CD4-positive, CD25-positive, alpha-beta regulatory T cell (primary cell): ENCODE results near the gene RFX4. TPM values are rescaled to one million over a fixed set of nuclear protein-coding genes. Genes with fewer than 3 reads are reported as not detected.
A peak's percentile ranks its signal among the peaks of the same experiment; 100 is the strongest.
"Not testable (repeated sequence)": the region's sequence is repeated elsewhere in the genome, so short reads cannot be mapped to it uniquely, and the experiment has no call there.

Experiments used
- ATAC-seq, 2 donors: fragments of 150-1000 bp; cut with Tn5 transposase; one replicate each; pipeline ENCODE4 v1.10.0; 2021; ENCODE audit warnings: low read depth in 2 of 2, moderate number of reproducible peaks in 2 of 2, moderate library complexity in 1 of 2
- DNase-seq, 3 donors: peaks; one replicate each; pipeline versions ENCODE4 v3.0.0 to v3.0.0-alpha.2; 2012 to 2022; ENCODE audit warnings: mixed read lengths in 1 of 3
- H3K27ac ChIP-seq: one replicate; pipeline ENCODE4 v1.7.0; 2013; ENCODE audit warnings: mild to moderate bottlenecking, low read length; ENCODE audit not compliant: insufficient read depth, poor library complexity, severe bottlenecking
- H3K27me3 ChIP-seq: one replicate; pipeline ENCODE4 v1.7.0; 2013; ENCODE audit warnings: low read length; ENCODE audit not compliant: control insufficient read depth, insufficient read depth
- H3K36me3 ChIP-seq: one replicate; pipeline ENCODE4 v1.7.0; 2013; ENCODE audit warnings: mild to moderate bottlenecking, low read length, moderate library complexity; ENCODE audit not compliant: control insufficient read depth, insufficient read depth
- H3K4me1 ChIP-seq: 2 replicates; pipeline ENCODE4 v1.7.0; 2013; ENCODE audit warnings: mild to moderate bottlenecking, low read length; ENCODE audit not compliant: insufficient read depth, control insufficient read depth, poor library complexity, severe bottlenecking
- H3K4me3 ChIP-seq: one replicate; pipeline ENCODE4 v1.7.0; 2013; ENCODE audit warnings: low read depth, mild to moderate bottlenecking, low read length, moderate library complexity
- H3K9me3 ChIP-seq, 2 experiments: 1 replicate in 1 of 2; 2 replicates in 1 of 2; pipeline ENCODE4 v1.7.0; 2013; ENCODE audit warnings: low read length in 2 of 2, mild to moderate bottlenecking in 1 of 2, moderate library complexity in 1 of 2; ENCODE audit not compliant: control insufficient read depth in 2 of 2
- H3K27ac Mint-ChIP-seq, 3 donors: one replicate each; pipeline ENCODE4 v1.8.0; 2020 to 2022; ENCODE audit warnings: mild to moderate bottlenecking in 3 of 3, mixed read lengths in 3 of 3, moderate library complexity in 2 of 3
- H3K27me3 Mint-ChIP-seq: one replicate; pipeline ENCODE4 v1.8.0; 2022; ENCODE audit warnings: mild to moderate bottlenecking, mixed read lengths
- H3K36me3 Mint-ChIP-seq: one replicate; pipeline ENCODE4 v1.8.0; 2020; ENCODE audit warnings: mixed read lengths
- H3K4me1 Mint-ChIP-seq, 4 donors: one replicate each; pipeline ENCODE4 v1.8.0; 2020 to 2022; ENCODE audit warnings: mixed read lengths in 4 of 4, mild to moderate bottlenecking in 1 of 4
- H3K4me3 Mint-ChIP-seq, 4 donors: one replicate each; pipeline ENCODE4 v1.8.0; 2020 to 2022; ENCODE audit warnings: mild to moderate bottlenecking in 4 of 4, mixed read lengths in 4 of 4, moderate library complexity in 3 of 4
- H3K9me3 Mint-ChIP-seq, 7 donors: one replicate each; pipeline ENCODE4 v1.8.0; 2020 to 2022; ENCODE audit warnings: mixed read lengths in 7 of 7, mild to moderate bottlenecking in 3 of 7, moderate library complexity in 2 of 7
- polyA plus RNA-seq, 4 donors: library from polyadenylated mRNA; unstranded; fragments of 300-500 nt; fragmentation: Illumina TruSeq; gene quantifications; one replicate each; pipeline ENCODE4 v1.2.3, GENCODE V29; 2021
- total RNA-seq: library from RNA; stranded (reverse); gene quantifications from one replicate; pipeline ENCODE4 v1.2.3, GENCODE V29; 2022

Gene RFX4
- total and polyA plus RNA-seq, 5 donors from 2014 or later: not detected

DNA sequence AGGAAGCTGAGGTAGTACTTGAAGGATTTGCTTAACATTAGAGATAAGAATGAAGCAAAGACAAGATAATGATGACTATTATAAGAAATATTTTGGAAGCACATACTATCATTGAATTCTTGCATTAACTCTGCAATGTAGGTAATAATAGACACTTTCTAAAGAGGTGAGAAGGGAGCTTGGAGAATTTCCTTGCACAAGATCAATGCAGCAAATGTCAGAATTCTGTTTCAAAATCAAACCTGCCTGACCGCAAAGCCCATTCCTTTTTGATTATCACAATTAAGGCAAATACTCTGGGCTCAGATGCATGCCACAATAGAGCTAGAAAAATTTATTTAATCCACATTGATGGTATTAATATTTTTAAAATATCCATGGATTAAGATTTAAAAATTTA is 141.3 kb downstream of the RFX4 start:
- H3K4me3 Mint-ChIP-seq: no peak overlapping the region
- no peaks in the 10 kb centered on the region for H3K9me3 ChIP-seq
- H3K27ac Mint-ChIP-seq: no peak overlapping the region
- H3K27ac ChIP-seq: no peak overlapping the region
- H3K9me3 Mint-ChIP-seq: no peaks in the 10 kb centered on the region
- no peak overlapping the region for H3K4me3 ChIP-seq
- DNase-seq (no peak), ATAC-seq (no peak)
- H3K4me1 ChIP-seq: no peaks in the 10 kb centered on the region
- H3K4me1 Mint-ChIP-seq: no peaks in the 10 kb centered on the region
- no peaks in the 10 kb centered on the region for H3K36me3 Mint-ChIP-seq
- no peaks in the 10 kb centered on the region for H3K27me3 ChIP-seq
- no peaks in the 10 kb centered on the region for H3K36me3 ChIP-seq
- H3K27me3 Mint-ChIP-seq: peaks cover 12% of the 10 kb centered on the region

DNA sequence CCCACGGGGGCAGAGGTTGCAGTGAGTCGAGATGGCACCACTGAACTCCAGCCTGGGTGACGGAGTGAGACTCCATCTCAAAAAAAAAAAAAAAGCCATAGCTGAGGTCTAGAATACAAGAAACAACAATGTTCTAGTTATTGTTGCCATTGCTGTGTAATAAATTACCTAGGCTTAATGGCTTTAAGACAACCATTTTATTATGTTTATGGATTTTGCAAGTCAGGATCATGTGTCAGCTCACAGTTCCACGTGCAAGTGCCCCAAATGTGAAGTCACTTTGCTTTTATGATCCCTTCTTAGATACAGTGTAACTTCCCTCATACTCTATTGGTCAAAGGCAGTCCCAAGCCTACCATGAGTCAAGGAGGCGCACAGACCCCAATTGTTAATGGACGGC is 142.1 kb downstream of the RFX4 start:
- Histone ChIP-seq H3K27ac (no peak overlapping the region), H3K4me1 (no peaks in the 10 kb centered on the region), H3K4me3 (no peak overlapping the region), H3K27me3 (no peaks in the 10 kb centered on the region), H3K9me3 (no peaks in the 10 kb centered on the region), H3K36me3 (no peaks in the 10 kb centered on the region)
- Mint-ChIP-seq H3K36me3 (no peaks in the 10 kb centered on the region), H3K4me1 (no peaks in the 10 kb centered on the region), H3K27ac (no peak overlapping the region), H3K4me3 (no peak overlapping the region), H3K27me3 (peaks cover 12% of the 10 kb centered on the region), H3K9me3 (no peaks in the 10 kb centered on the region)
- DNase-seq: no peak
- ATAC-seq: no peak

GRCh38 chr12:106726603-106727202 is 143.9 kb downstream of the RFX4 start:
- H3K36me3 Mint-ChIP-seq, H3K27me3 ChIP-seq, ATAC-seq, H3K4me3 ChIP-seq, H3K4me3 Mint-ChIP-seq, DNase-seq, H3K27ac ChIP-seq, H3K36me3 ChIP-seq, H3K9me3 ChIP-seq, H3K4me1 ChIP-seq, H3K4me1 Mint-ChIP-seq, H3K9me3 Mint-ChIP-seq, H3K27ac Mint-ChIP-seq: not testable (repeated sequence)
- peaks cover 16% of the 10 kb centered on the region for H3K27me3 Mint-ChIP-seq

DNA sequence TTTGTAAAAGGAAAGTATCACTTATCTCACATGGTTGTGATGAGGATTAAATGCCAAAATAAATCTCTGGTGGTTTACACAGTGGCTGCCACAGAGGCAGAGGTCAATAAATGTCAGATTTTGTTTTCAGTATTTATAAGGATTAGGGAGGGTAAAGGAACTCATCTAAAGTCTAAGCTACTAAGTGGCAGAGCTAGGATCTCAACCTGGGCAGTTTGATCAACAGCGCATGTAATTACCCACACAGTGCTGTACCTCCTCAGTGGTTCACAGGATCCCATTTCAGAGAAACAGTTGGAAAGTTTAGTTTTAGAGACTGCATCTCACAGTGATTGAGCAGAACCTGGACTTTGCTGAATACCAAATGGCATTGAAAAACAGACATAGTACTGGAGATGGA is 146.8 kb downstream of the RFX4 start:
- Histone ChIP-seq H3K4me1 (no peaks in the 10 kb centered on the region), H3K36me3 (no peaks in the 10 kb centered on the region), H3K27me3 (no peaks in the 10 kb centered on the region), H3K27ac (no peak overlapping the region), H3K4me3 (no peak overlapping the region), H3K9me3 (no peaks in the 10 kb centered on the region)
- H3K9me3 Mint-ChIP-seq: peaks cover 0 to 2% (median 0%) of the 10 kb centered on the region in 7 donors
- H3K27me3 Mint-ChIP-seq: peaks cover 11% of the 10 kb centered on the region
- no peaks in the 10 kb centered on the region for H3K36me3 Mint-ChIP-seq
- no peak for DNase-seq
- H3K4me3 Mint-ChIP-seq: no peak overlapping the region
- ATAC-seq: no peak
- H3K27ac Mint-ChIP-seq: no peak overlapping the region
- no peaks in the 10 kb centered on the region for H3K4me1 Mint-ChIP-seq

DNA sequence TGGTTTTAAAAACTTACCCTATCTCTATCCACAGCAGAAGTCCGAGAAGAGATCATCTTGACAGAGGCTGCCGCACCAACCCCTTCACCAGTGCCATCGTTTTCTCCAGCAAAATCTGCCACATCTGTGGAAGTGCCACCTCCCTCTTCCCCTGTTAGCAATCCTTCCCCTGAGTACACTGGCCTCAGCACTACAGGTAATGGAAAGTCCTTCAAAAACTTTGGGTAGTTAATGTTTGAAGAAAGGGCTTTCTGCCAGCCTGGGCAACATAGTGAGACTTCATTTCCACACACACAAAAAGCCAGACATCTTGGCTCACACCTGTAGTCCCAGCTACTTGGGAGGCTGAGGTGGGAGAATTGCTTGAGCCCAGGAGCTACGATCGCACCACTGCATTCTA is 150.1 kb downstream of the RFX4 start:
- H3K36me3 ChIP-seq: no peaks in the 10 kb centered on the region
- Mint-ChIP-seq H3K4me1 (no peaks in the 10 kb centered on the region), H3K4me3 (no peak overlapping the region), H3K27ac (no peak overlapping the region), H3K9me3 (peaks cover 0 to 2% (median 0%) of the 10 kb centered on the region in 7 donors), H3K36me3 (no peaks in the 10 kb centered on the region), H3K27me3 (peaks cover 15% of the 10 kb centered on the region)
- no peak for ATAC-seq
- H3K9me3 ChIP-seq: no peaks in the 10 kb centered on the region
- no peak overlapping the region for H3K4me3 ChIP-seq
- DNase-seq: no peak
- no peaks in the 10 kb centered on the region for H3K27me3 ChIP-seq
- no peaks in the 10 kb centered on the region for H3K4me1 ChIP-seq
- no peak overlapping the region for H3K27ac ChIP-seq

DNA sequence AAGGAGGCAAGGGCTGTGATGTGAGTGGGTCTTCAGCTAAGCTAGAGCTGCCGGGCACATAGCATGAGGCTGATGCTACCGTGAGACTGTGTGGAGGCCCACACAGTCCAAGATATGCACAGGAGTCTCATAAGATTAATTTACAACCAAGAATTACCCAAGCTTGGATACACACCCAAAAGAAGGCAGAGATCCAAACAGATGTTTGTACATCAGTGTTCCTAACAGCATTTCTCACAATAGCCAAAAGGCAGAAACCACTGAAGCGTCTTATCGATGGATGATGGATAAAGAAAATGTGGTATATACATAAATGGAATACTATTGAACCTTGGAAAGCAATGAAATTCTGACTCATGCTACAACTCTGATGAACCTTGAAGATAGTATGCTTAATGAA is 150.9 kb downstream of the RFX4 start:
- H3K9me3 Mint-ChIP-seq: peaks cover 0 to 2% (median 0%) of the 10 kb centered on the region in 7 donors
- Histone ChIP-seq H3K36me3 (no peaks in the 10 kb centered on the region), H3K4me3 (no peak overlapping the region), H3K9me3 (no peaks in the 10 kb centered on the region), H3K4me1 (no peaks in the 10 kb centered on the region), H3K27ac (no peak overlapping the region), H3K27me3 (no peaks in the 10 kb centered on the region)
- no peak overlapping the region for H3K4me3 Mint-ChIP-seq
- no peak for DNase-seq
- no peaks in the 10 kb centered on the region for H3K36me3 Mint-ChIP-seq
- no peaks in the 10 kb centered on the region for H3K4me1 Mint-ChIP-seq
- no peak overlapping the region for H3K27ac Mint-ChIP-seq
- ATAC-seq: no peak
- peaks cover 14% of the 10 kb centered on the region for H3K27me3 Mint-ChIP-seq

DNA sequence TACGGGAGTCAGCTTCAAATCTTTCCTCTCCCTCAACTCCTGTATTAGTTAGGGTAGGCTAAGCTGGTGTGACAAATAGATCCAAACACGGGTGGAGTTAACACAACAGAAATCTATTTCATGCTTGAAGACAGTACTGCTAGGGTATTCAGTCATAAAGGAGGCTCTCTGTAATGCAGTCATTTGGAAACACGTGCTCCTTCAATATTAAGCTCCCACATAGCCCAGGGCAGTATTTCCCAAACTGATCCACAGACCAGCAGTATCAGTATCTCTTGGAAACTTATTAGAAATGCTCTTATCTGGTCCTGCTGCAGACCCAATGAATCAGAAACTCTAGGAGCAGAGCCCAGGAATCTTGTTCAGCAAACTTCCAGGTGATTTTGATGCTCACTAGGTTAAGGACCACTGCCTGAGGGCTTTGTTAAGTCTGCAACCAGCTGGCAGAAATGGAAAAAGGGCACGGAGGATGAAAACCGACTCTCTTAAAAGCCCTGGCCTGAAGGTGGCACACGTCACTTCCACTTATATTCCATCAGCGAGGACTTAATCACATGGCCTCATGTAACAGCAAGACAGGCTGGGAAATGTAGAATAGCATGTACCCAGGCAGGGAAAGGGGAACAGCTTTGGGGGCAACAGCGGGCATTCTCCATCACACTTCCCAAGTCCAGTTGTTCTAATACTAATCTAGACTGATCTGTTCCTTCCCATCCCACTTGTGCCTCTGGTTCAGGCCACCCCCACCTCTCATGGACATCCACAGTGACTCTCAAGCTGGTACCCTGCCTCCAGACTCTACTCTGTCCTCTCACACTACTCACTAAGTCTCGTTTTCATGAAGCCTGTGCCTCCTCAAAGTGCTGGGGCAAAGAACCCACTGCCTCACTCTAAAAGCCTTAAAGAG is 153.5 kb downstream of the RFX4 start:
- Mint-ChIP-seq H3K9me3 (peaks cover 0 to 2% (median 0%) of the 10 kb centered on the region in 7 donors), H3K27ac (peak overlapping the region in 2 of 3 donors; percentile 4 to 33), H3K27me3 (peaks cover 9% of the 10 kb centered on the region), H3K4me1 (no peaks in the 10 kb centered on the region), H3K36me3 (no peaks in the 10 kb centered on the region), H3K4me3 (no peak overlapping the region)
- no peaks in the 10 kb centered on the region for H3K9me3 ChIP-seq
- DNase-seq (peak in 1 of 3 donors; percentile 44), ATAC-seq (no peak)
- H3K4me1 ChIP-seq: no peaks in the 10 kb centered on the region
- peaks cover 3% of the 10 kb centered on the region for H3K27me3 ChIP-seq
- no peak overlapping the region for H3K27ac ChIP-seq
- H3K36me3 ChIP-seq: no peaks in the 10 kb centered on the region
- H3K4me3 ChIP-seq: no peak overlapping the region

DNA sequence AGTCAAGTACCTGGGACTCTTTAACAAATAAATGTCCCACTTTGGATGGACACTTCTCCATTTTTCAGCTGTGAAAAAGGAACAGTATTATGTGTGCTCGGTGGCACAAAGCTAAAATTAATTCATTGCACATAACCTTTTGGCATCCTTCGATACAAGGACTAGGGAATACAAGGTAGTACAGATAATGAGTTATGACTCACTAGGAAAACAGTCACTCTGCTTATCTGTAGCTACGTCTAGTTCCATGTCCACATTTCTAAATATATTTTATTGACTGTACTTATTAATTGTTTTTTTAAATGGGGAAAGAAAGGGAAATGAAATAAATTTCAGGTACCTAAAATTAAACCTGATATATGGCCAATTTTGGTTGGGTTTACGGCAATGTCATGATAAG is 156.5 kb downstream of the RFX4 start:
- no peak overlapping the region for H3K27ac Mint-ChIP-seq
- DNase-seq (no peak), ATAC-seq (no peak)
- H3K9me3 Mint-ChIP-seq: no peaks in the 10 kb centered on the region
- H3K27ac ChIP-seq: no peak overlapping the region
- peaks cover 7% of the 10 kb centered on the region for H3K27me3 ChIP-seq
- H3K4me3 Mint-ChIP-seq: no peak overlapping the region
- H3K4me3 ChIP-seq: no peak overlapping the region
- no peaks in the 10 kb centered on the region for H3K9me3 ChIP-seq
- H3K36me3 ChIP-seq: no peaks in the 10 kb centered on the region
- no peaks in the 10 kb centered on the region for H3K4me1 ChIP-seq
- H3K4me1 Mint-ChIP-seq: no peaks in the 10 kb centered on the region
- H3K36me3 Mint-ChIP-seq: no peaks in the 10 kb centered on the region
- H3K27me3 Mint-ChIP-seq: peaks cover 18% of the 10 kb centered on the region
